Keratinocyte (primary cell): ENCODE measurements around the gene OSBPL10. TPM values are rescaled to one million over a fixed set of nuclear protein-coding genes. Genes with fewer than 3 reads are reported as not detected.

Experiments
- DNase-seq: peaks from one replicate; pipeline ENCODE4 v3.0.0-alpha.2; 2011; ENCODE audit warnings: low read depth, missing footprints, low spot score
- FAIRE-seq: peaks from 2 replicates; lab custom pipeline; 2011; peaks lifted over from hg19 to GRCh38; lab: Jason Lieb, UNC
- H2AFZ ChIP-seq: 2 replicates; pipeline ENCODE4 v1.6.0; 2012; ENCODE audit warnings: low read length, control low read depth, inconsistent platforms; ENCODE audit not compliant: control insufficient read depth
- H3K27ac ChIP-seq: 2 replicates; pipeline ENCODE4 v1.5.1; 2011; ENCODE audit warnings: low read length; ENCODE audit not compliant: control insufficient read depth, insufficient read depth
- H3K27me3 ChIP-seq: 3 replicates; pipeline ENCODE4 v1.6.0; 2011; ENCODE audit warnings: low read length; ENCODE audit not compliant: control insufficient read depth, insufficient read depth; ENCODE audit errors: extremely low read depth
- H3K36me3 ChIP-seq, 2 experiments: 2 replicates in 1 of 2; 3 replicates in 1 of 2; pipeline ENCODE4 v1.5.1; 2011; ENCODE audit warnings: low read length in 2 of 2, mild to moderate bottlenecking in 1 of 2; ENCODE audit not compliant: control insufficient read depth in 2 of 2, insufficient read depth in 2 of 2; ENCODE audit errors: extremely low read depth in 1 of 2
- H3K4me1 ChIP-seq: 3 replicates; pipeline ENCODE4 v1.5.1; 2011; ENCODE audit warnings: low read length; ENCODE audit not compliant: control insufficient read depth, insufficient read depth; ENCODE audit errors: extremely low read depth
- H3K4me2 ChIP-seq: 3 replicates; pipeline ENCODE4 v1.6.0; 2011; ENCODE audit warnings: low read depth, low read length; ENCODE audit not compliant: control insufficient read depth, insufficient read depth; ENCODE audit errors: extremely low read depth
- H3K4me3 ChIP-seq, 3 experiments: fragments of 200-600 bp in 1 of 3; sonication (generic) in 1 of 3; 2 replicates in 2 of 3; 3 replicates in 1 of 3; pipeline ENCODE4 v1.5.1; 2011 to 2016; ENCODE audit warnings: low read length in 3 of 3, mild to moderate bottlenecking in 3 of 3, control low read depth in 2 of 3, inconsistent platforms in 1 of 3, low read depth in 1 of 3, mixed read lengths in 1 of 3, mixed run types in 1 of 3, moderate library complexity in 1 of 3; ENCODE audit not compliant: control insufficient read depth in 2 of 3, insufficient read depth in 2 of 3; ENCODE audit errors: extremely low read depth in 1 of 3
- H3K79me2 ChIP-seq: 2 replicates; pipeline ENCODE4 v1.6.0; 2012; ENCODE audit warnings: low read length; ENCODE audit not compliant: control insufficient read depth, insufficient read depth
- H3K9ac ChIP-seq: 3 replicates; pipeline ENCODE4 v1.6.0; 2011; ENCODE audit warnings: low read length; ENCODE audit not compliant: control insufficient read depth, insufficient read depth; ENCODE audit errors: extremely low read depth
- H3K9me1 ChIP-seq: 3 replicates; pipeline ENCODE4 v1.6.0; 2011; ENCODE audit warnings: low read length; ENCODE audit not compliant: control insufficient read depth, insufficient read depth; ENCODE audit errors: extremely low read depth
- H3K9me3 ChIP-seq: 2 replicates; pipeline ENCODE4 v1.5.1; 2012; ENCODE audit warnings: low read depth, low read length; ENCODE audit not compliant: control insufficient read depth
- H4K20me1 ChIP-seq: 3 replicates; pipeline ENCODE4 v1.6.0; 2011; ENCODE audit warnings: low read length; ENCODE audit not compliant: control insufficient read depth, insufficient read depth; ENCODE audit errors: extremely low read depth
- EZH2 ChIP-seq: IDR thresholded peaks from one replicate; pipeline ENCODE4 v1.6.1; 2012; ENCODE audit warnings: inconsistent platforms, mild to moderate bottlenecking, low read length, moderate library complexity
- dilution Hi-C: fragments of 300-500 bp; cut with MboI; formaldehyde crosslinking; loops from one replicate; pipeline ENCODE4 v1.7.0; 2020; ENCODE audit warnings: low sequenced_read_pairs; ENCODE audit not compliant: extremely low pct_ligation_motif_present
- polyA plus RNA-seq, 5 experiments: library from polyadenylated mRNA; depleted of rRNA in 3 of 5; stranded (reverse) in 3 of 5; stranded (forward) in 1 of 5; unstranded in 1 of 5; fragments of >200 nt; gene quantifications; 1 replicate in 1 of 5; 2 replicates in 3 of 5; 3 replicates in 1 of 5; pipeline versions ENCODE4 v1.2.1 to v1.2.3, GENCODE V29; 2011 to 2012; ENCODE audit warnings: missing spikeins in 2 of 5, low read depth in 1 of 5, low replicate concordance in 1 of 5
- TF ChIP-seq, protein P1 (sequence below), 3 experiments: IDR thresholded peaks in 1 of 3; conservative IDR thresholded peaks in 1 of 3; optimal IDR thresholded peaks in 1 of 3; 2 replicates in 2 of 3; 3 replicates in 1 of 3; pipeline versions ENCODE3 to v1.5.1; 2011; ENCODE audit warnings: low read length in 3 of 3, mild to moderate bottlenecking in 3 of 3, moderate library complexity in 2 of 3, control low read depth in 1 of 3, inconsistent platforms in 1 of 3; ENCODE audit not compliant: insufficient read depth in 2 of 3; ENCODE audit errors: extremely low read depth in 1 of 3

OSBPL10 gene
- polyA plus RNA-seq, 1 donor (not counting 4 experiments of a cell fraction or from before 2014, with no cell fraction given) = 50.1 TPM

GRCh38 chr3:31911643-31912042 is 69.4 kb downstream of the OSBPL10 start:
- Histone ChIP-seq H3K9me3 (no peaks in the 10 kb centered on the region), H3K9me1 (no peaks in the 10 kb centered on the region), H4K20me1 (no peaks in the 10 kb centered on the region), H3K4me2 (peak overlapping the region; percentile 1), H3K27ac (peak overlapping the region; percentile 59), H3K36me3 (peaks cover 2 to 3% of the 10 kb centered on the region in 2 experiments), H3K27me3 (no peaks in the 10 kb centered on the region), H2AFZ (no peak overlapping the region), H3K9ac (no peak overlapping the region), H3K4me1 (peaks cover 31% of the 10 kb centered on the region), H3K79me2 (peaks cover 84% of the 10 kb centered on the region), H3K4me3 (no peak overlapping the region)
- DNase-seq = peak; percentile 53
- dilution Hi-C loops = no loop called here
- FAIRE-seq = peak; percentile 88
- TF ChIP-seq EZH2 = no peak
- TF ChIP-seq, protein P1, sequence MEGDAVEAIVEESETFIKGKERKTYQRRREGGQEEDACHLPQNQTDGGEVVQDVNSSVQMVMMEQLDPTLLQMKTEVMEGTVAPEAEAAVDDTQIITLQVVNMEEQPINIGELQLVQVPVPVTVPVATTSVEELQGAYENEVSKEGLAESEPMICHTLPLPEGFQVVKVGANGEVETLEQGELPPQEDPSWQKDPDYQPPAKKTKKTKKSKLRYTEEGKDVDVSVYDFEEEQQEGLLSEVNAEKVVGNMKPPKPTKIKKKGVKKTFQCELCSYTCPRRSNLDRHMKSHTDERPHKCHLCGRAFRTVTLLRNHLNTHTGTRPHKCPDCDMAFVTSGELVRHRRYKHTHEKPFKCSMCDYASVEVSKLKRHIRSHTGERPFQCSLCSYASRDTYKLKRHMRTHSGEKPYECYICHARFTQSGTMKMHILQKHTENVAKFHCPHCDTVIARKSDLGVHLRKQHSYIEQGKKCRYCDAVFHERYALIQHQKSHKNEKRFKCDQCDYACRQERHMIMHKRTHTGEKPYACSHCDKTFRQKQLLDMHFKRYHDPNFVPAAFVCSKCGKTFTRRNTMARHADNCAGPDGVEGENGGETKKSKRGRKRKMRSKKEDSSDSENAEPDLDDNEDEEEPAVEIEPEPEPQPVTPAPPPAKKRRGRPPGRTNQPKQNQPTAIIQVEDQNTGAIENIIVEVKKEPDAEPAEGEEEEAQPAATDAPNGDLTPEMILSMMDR (optimal IDR thresholded peaks at IDR 0.05 in 1 of 3, IDR thresholded peaks at IDR 0.05 in 1 of 3, conservative IDR thresholded peaks at IDR 0.05 in 1 of 3; ENCODE audit: extremely low read depth in 1 of 3, insufficient read depth in 2 of 3, low read length in 3 of 3) = no peak

- Histone ChIP-seq H3K27ac (peak overlapping the region; percentile 59), H3K9ac (no peak overlapping the region), H3K9me1 (no peaks in the 10 kb centered on the region), H4K20me1 (no peaks in the 10 kb centered on the region), H3K4me3 (no peak overlapping the region), H2AFZ (no peak overlapping the region), H3K4me2 (peak overlapping the region; percentile 1), H3K4me1 (peaks cover 36% of the 10 kb centered on the region), H3K9me3 (no peaks in the 10 kb centered on the region), H3K27me3 (no peaks in the 10 kb centered on the region), H3K36me3 (peaks cover 2 to 3% of the 10 kb centered on the region in 2 experiments), H3K79me2 (peaks cover 83% of the 10 kb centered on the region)
- dilution Hi-C loops = no loop called here
- TF ChIP-seq, protein P1 (optimal IDR thresholded peaks at IDR 0.05 in 1 of 3, IDR thresholded peaks at IDR 0.05 in 1 of 3, conservative IDR thresholded peaks at IDR 0.05 in 1 of 3; ENCODE audit: extremely low read depth in 1 of 3, insufficient read depth in 2 of 3, low read length in 3 of 3) = no peak
- TF ChIP-seq EZH2 = no peak
- peak; percentile 41 for FAIRE-seq
- no peak for DNase-seq
Observed at GRCh38 chr3:31911124-31911523, 69.9 kb downstream of the OSBPL10 start.
